DOHH2 (cell line): Measurements from ENCODE around the gene CDCA3.

ENCODE experiments used
- H3F3A ChIP-seq: fragments of 200-600 bp; sonication (generic), shearing (Covaris generic); 2 replicates; pipeline ENCODE4 v1.6.0; 2016; ENCODE audit warnings: antibody characterized with exemption, mild to moderate bottlenecking; ENCODE audit not compliant: control insufficient read depth, insufficient read depth
- H3K27ac ChIP-seq: fragments of 200-600 bp; sonication (generic); 2 replicates; pipeline ENCODE4 v1.5.1; 2014; ENCODE audit warnings: low read depth, mild to moderate bottlenecking, low read length, moderate library complexity
- H3K27me3 ChIP-seq: fragments of 200-600 bp; sonication (generic); 2 replicates; pipeline ENCODE4 v1.6.1; 2014; ENCODE audit warnings: mild to moderate bottlenecking, low read length, mixed read lengths; ENCODE audit not compliant: control insufficient read depth
- H3K36me3 ChIP-seq: fragments of 200-600 bp; sonication (generic); 2 replicates; pipeline ENCODE4 v1.6.1; 2014; ENCODE audit warnings: mild to moderate bottlenecking, low read length, moderate library complexity, mixed read lengths; ENCODE audit not compliant: control insufficient read depth
- H3K4me1 ChIP-seq: fragments of 200-600 bp; sonication (generic); 2 replicates; pipeline ENCODE4 v1.6.1; 2014; ENCODE audit warnings: mild to moderate bottlenecking, low read length, mixed read lengths; ENCODE audit not compliant: control insufficient read depth
- H3K4me2 ChIP-seq: fragments of 200-600 bp; sonication (generic); 2 replicates; pipeline ENCODE4 v1.6.0; 2014; ENCODE audit warnings: mild to moderate bottlenecking, low read length, moderate library complexity
- H3K4me3 ChIP-seq: fragments of 200-600 bp; sonication (generic); 2 replicates; pipeline ENCODE4 v1.5.1; 2014; ENCODE audit warnings: mild to moderate bottlenecking, low read length, mixed read lengths
- H3K79me2 ChIP-seq: fragments of 200-600 bp; sonication (generic); 2 replicates; pipeline ENCODE4 v1.6.1; 2014; ENCODE audit warnings: mild to moderate bottlenecking, low read length, mixed read lengths; ENCODE audit not compliant: control insufficient read depth
- H3K9me2 ChIP-seq: fragments of 200-600 bp; sonication (generic); replicated peaks from 2 replicates; pipeline ENCODE4 v1.6.1; 2014; ENCODE audit warnings: mild to moderate bottlenecking, low read length, mixed read lengths; ENCODE audit not compliant: control insufficient read depth
- H3K9me3 ChIP-seq: fragments of 200-600 bp; sonication (generic); 2 replicates; pipeline ENCODE4 v1.6.1; 2014; ENCODE audit warnings: antibody characterized with exemption, low read length, mixed read lengths; ENCODE audit not compliant: control insufficient read depth, insufficient read depth
- H4K20me1 ChIP-seq: fragments of 200-600 bp; sonication (generic); 2 replicates; pipeline ENCODE4 v1.6.0; 2014; ENCODE audit warnings: low read depth, mild to moderate bottlenecking, antibody characterized with exemption, low read length, moderate library complexity; ENCODE audit not compliant: control insufficient read depth, insufficient read depth
- EZH2phosphoT487 ChIP-seq: fragments of 200-600 bp; sonication (generic); IDR thresholded peaks from 2 replicates; pipeline ENCODE4 v1.6.1; 2017; ENCODE audit warnings: borderline replicate concordance, mild to moderate bottlenecking, antibody characterized with exemption, low read length, moderate library complexity, mixed read lengths
- TF ChIP-seq, protein P1 (sequence below): fragments of 200-600 bp; sonication (generic); IDR thresholded peaks from one replicate; pipeline ENCODE4 v1.5.1; 2014; ENCODE audit warnings: antibody characterized with exemption, mild to moderate bottlenecking, low read depth, low read length; ENCODE audit not compliant: poor library complexity, severe bottlenecking

CDCA3 gene

DNA sequence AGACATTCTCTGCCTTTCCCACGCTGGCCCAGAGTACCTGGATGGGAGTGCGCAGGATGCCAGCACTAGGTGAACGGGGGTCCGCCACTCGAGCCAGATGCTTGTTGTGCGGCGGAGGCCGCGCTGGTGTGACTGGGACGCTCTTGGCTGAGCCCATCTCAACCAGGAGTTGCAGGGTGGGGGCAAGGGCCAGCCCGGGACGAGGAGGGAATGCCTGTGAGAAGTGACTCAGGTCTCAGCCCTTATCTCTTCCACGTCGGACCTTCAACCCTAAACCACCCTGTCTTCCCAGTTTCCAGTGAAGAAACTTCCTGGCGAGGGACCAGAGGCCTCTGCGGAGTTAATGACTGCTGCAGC is 312 bp downstream of the CDCA3 start:
- H3K4me3 ChIP-seq, result peak overlapping the region; percentile 77
- H3K27me3 ChIP-seq, result no peaks in the 10 kb centered on the region
- peaks cover 51% of the 10 kb centered on the region for H3K79me2 ChIP-seq
- peaks cover 73% of the 10 kb centered on the region for H3K36me3 ChIP-seq
- peaks cover 2% of the 10 kb centered on the region; the same call in 1 of the 2 replicates for H3F3A ChIP-seq
- peak overlapping the region; percentile 64 for H3K27ac ChIP-seq
- no peaks in the 10 kb centered on the region for H3K9me3 ChIP-seq
- no peaks in the 10 kb centered on the region for H4K20me1 ChIP-seq
- peaks cover 32% of the 10 kb centered on the region for H3K4me1 ChIP-seq
- no peaks in the 10 kb centered on the region for H3K9me2 ChIP-seq
- TF ChIP-seq, protein P1, sequence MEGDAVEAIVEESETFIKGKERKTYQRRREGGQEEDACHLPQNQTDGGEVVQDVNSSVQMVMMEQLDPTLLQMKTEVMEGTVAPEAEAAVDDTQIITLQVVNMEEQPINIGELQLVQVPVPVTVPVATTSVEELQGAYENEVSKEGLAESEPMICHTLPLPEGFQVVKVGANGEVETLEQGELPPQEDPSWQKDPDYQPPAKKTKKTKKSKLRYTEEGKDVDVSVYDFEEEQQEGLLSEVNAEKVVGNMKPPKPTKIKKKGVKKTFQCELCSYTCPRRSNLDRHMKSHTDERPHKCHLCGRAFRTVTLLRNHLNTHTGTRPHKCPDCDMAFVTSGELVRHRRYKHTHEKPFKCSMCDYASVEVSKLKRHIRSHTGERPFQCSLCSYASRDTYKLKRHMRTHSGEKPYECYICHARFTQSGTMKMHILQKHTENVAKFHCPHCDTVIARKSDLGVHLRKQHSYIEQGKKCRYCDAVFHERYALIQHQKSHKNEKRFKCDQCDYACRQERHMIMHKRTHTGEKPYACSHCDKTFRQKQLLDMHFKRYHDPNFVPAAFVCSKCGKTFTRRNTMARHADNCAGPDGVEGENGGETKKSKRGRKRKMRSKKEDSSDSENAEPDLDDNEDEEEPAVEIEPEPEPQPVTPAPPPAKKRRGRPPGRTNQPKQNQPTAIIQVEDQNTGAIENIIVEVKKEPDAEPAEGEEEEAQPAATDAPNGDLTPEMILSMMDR, result no peak
- no peak for TF ChIP-seq EZH2phosphoT487
- peak overlapping the region; percentile 99 for H3K4me2 ChIP-seq

- peaks cover 32% of the 10 kb centered on the region for H3K4me1 ChIP-seq
- TF ChIP-seq, protein P1, result no peak
- TF ChIP-seq EZH2phosphoT487, result no peak
- peaks cover 66% of the 10 kb centered on the region for H3K36me3 ChIP-seq
These were observed 1.0 kb downstream of the CDCA3 start for GRCh38 chr12:6849976-6850560.

DNA sequence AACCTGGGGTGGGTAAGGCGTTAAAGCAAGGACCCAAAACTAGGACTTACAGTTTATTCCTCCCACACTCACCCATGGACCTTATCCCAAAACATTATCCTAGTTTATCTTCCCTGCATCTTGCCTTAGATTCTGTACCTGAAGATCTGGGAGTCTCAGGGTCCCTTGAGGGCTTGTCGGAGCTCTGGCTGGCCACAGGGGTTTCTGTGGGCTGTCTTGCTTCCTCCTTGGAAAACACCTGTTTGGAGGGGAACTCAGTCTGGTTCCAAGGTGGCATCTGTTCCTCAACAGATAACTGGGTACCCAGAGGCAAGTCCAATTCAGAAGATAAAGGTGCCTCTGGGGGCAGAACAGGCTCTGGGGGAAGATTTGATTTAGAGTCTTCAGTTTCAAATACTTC is 1.7 kb downstream of the CDCA3 start:
- no peaks in the 10 kb centered on the region for H3K9me3 ChIP-seq
- H3K9me2 ChIP-seq, result no peaks in the 10 kb centered on the region
- H3K27me3 ChIP-seq, result no peaks in the 10 kb centered on the region
- peak overlapping the region; percentile 77 for H3K4me3 ChIP-seq
- H3K4me1 ChIP-seq, result peaks cover 32% of the 10 kb centered on the region
- no peak for TF ChIP-seq EZH2phosphoT487
- TF ChIP-seq, protein P1, result no peak
- no peaks in the 10 kb centered on the region for H4K20me1 ChIP-seq
- peaks cover 8% of the 10 kb centered on the region for H3F3A ChIP-seq
- peak overlapping the region; percentile 99 for H3K4me2 ChIP-seq
- peaks cover 65% of the 10 kb centered on the region for H3K36me3 ChIP-seq
- H3K27ac ChIP-seq, result no peak overlapping the region
- peaks cover 42% of the 10 kb centered on the region for H3K79me2 ChIP-seq

More at GRCh38 chr12:6849976-6850560, 1.0 kb downstream of the CDCA3 start:
- peak overlapping the region; percentile 99 for H3K4me2 ChIP-seq
- no peaks in the 10 kb centered on the region for H3K9me3 ChIP-seq
- H4K20me1 ChIP-seq, result no peaks in the 10 kb centered on the region
- H3K79me2 ChIP-seq, result peaks cover 48% of the 10 kb centered on the region
- H3K4me3 ChIP-seq, result peak overlapping the region; percentile 77
- H3K27ac ChIP-seq, result no peak overlapping the region
- H3K9me2 ChIP-seq, result no peaks in the 10 kb centered on the region
- no peaks in the 10 kb centered on the region for H3K27me3 ChIP-seq
- peaks cover 2% of the 10 kb centered on the region; the same call in 1 of the 2 replicates for H3F3A ChIP-seq

GRCh38 chr12:6847676-6848075 is 3.4 kb downstream of the CDCA3 start:
- H3K36me3 ChIP-seq, result peaks cover 52% of the 10 kb centered on the region
- peaks cover 25% of the 10 kb centered on the region for H3K79me2 ChIP-seq

More at GRCh38 chr12:6847676-6848075, 3.4 kb downstream of the CDCA3 start:
- no peak overlapping the region for H3K4me3 ChIP-seq
- H4K20me1 ChIP-seq, result no peaks in the 10 kb centered on the region
- H3K4me1 ChIP-seq, result peaks cover 21% of the 10 kb centered on the region
- H3K9me2 ChIP-seq, result no peaks in the 10 kb centered on the region
- peaks cover 9% of the 10 kb centered on the region for H3F3A ChIP-seq
- H3K4me2 ChIP-seq, result no peak overlapping the region
- no peak overlapping the region for H3K27ac ChIP-seq
- no peaks in the 10 kb centered on the region for H3K9me3 ChIP-seq
- no peaks in the 10 kb centered on the region for H3K27me3 ChIP-seq
- no peak for TF ChIP-seq EZH2phosphoT487
